Neutrophil (primary cell): ENCODE results near the gene PCSK6.

Experiments used
- H3K27ac ChIP-seq: fragments of 200-600 bp; sonication (generic); 2 replicates; pipeline ENCODE4 v1.5.1; 2016; ENCODE audit warnings: mild to moderate bottlenecking, moderate library complexity
- H3K27me3 ChIP-seq: fragments of 200-600 bp; sonication (generic); 2 replicates; pipeline ENCODE4 v1.6.0; 2016; ENCODE audit warnings: mild to moderate bottlenecking
- H3K36me3 ChIP-seq: fragments of 200-600 bp; sonication (generic); 2 replicates; pipeline ENCODE4 v1.5.1; 2017
- H3K4me1 ChIP-seq, 2 experiments: fragments of 200-600 bp in 1 of 2; sonication (generic) in 1 of 2; 1 replicate in 1 of 2; 2 replicates in 1 of 2; pipeline versions ENCODE4 v1.5.1 to v1.6.1; 2013 to 2016; ENCODE audit warnings: low read depth in 1 of 2, low read length in 1 of 2, mild to moderate bottlenecking in 1 of 2, moderate library complexity in 1 of 2; ENCODE audit not compliant: control insufficient read depth in 1 of 2, insufficient read depth in 1 of 2
- H3K4me3 ChIP-seq, 2 experiments: fragments of 200-600 bp in 1 of 2; sonication (generic) in 1 of 2; 1 replicate in 1 of 2; 2 replicates in 1 of 2; pipeline ENCODE4 v1.5.1; 2013 to 2016; ENCODE audit warnings: low read depth in 1 of 2, low read length in 1 of 2, mild to moderate bottlenecking in 1 of 2, moderate library complexity in 1 of 2
- H3K9me3 ChIP-seq: fragments of 200-600 bp; sonication (generic); 2 replicates; pipeline ENCODE4 v1.5.1; 2016
- CTCF ChIP-seq: fragments of 200-600 bp; sonication (generic); IDR thresholded peaks from 2 replicates; pipeline ENCODE4 v1.5.1; 2016; ENCODE audit warnings: antibody characterized with exemption

The PCSK6 gene

GRCh38 chr15:101511717-101512116, 22.2 kb upstream of the PCSK6 start:
- H3K36me3 ChIP-seq = no peaks in the 10 kb centered on the region
- H3K4me1 ChIP-seq = no peaks in the 10 kb centered on the region
- peaks cover 5% of the 10 kb centered on the region for H3K9me3 ChIP-seq
- H3K27me3 ChIP-seq = peaks cover 42% of the 10 kb centered on the region
- H3K27ac ChIP-seq = no peak overlapping the region
- TF ChIP-seq CTCF = no peak
- no peak overlapping the region for H3K4me3 ChIP-seq

GRCh38 chr15:101510212-101511197, 21.0 kb upstream of the PCSK6 start:
- H3K27me3 ChIP-seq = peaks cover 44% of the 10 kb centered on the region
- no peak overlapping the region for H3K27ac ChIP-seq
- no peaks in the 10 kb centered on the region for H3K4me1 ChIP-seq
- no peak overlapping the region for H3K4me3 ChIP-seq
- TF ChIP-seq CTCF = no peak
- no peaks in the 10 kb centered on the region for H3K36me3 ChIP-seq
- H3K9me3 ChIP-seq = no peaks in the 10 kb centered on the region

GRCh38 chr15:101509279-101509678, 19.8 kb upstream of the PCSK6 start:
- Histone ChIP-seq H3K9me3 (no peaks in the 10 kb centered on the region), H3K27ac (no peak overlapping the region), H3K36me3 (no peaks in the 10 kb centered on the region), H3K4me3 (no peak overlapping the region), H3K27me3 (peaks cover 49% of the 10 kb centered on the region), H3K4me1 (no peaks in the 10 kb centered on the region)
- no peak for TF ChIP-seq CTCF

DNA sequence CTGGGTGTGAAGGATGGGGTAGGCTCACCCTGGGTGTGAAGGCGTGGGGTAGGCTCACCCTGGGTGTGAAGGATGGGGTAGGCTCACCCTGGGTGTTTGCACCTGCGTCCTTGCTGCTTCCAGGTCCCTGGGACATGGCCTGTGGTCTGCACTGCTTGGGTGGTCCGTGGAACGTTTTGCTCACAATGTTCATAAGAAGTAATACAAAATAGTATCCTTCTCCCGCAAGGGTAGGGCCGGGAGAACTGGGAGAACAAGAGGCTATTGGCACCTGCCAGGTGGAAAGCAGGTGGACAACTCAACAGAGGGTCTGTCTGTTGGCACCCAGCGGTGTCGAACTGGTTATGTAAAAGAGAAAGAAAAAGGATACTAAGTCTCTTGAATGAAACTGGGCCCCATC, 17.0 kb upstream of the PCSK6 start:
- Histone ChIP-seq H3K4me3 (no peak overlapping the region), H3K27ac (no peak overlapping the region), H3K36me3 (no peaks in the 10 kb centered on the region), H3K9me3 (no peaks in the 10 kb centered on the region), H3K27me3 (peaks cover 66% of the 10 kb centered on the region), H3K4me1 (no peaks in the 10 kb centered on the region)
- TF ChIP-seq CTCF = no peak

GRCh38 chr15:101505610-101506337, 16.3 kb upstream of the PCSK6 start:
- Histone ChIP-seq H3K27ac (no peak overlapping the region), H3K4me1 (no peaks in the 10 kb centered on the region), H3K27me3 (peaks cover 73% of the 10 kb centered on the region), H3K4me3 (no peak overlapping the region), H3K9me3 (no peaks in the 10 kb centered on the region), H3K36me3 (no peaks in the 10 kb centered on the region)
- TF ChIP-seq CTCF = no peak
